Mesenteric fat pad (tissue), 1 donor: ENCODE measurements around the gene TEX48. TPM values are rescaled to one million over a fixed set of nuclear protein-coding genes. Genes with fewer than 3 reads are reported as not detected.
A peak's percentile ranks its signal among the peaks of the same experiment; 100 is the strongest.

Experiments
- DNase-seq: peaks from one replicate; pipeline ENCODE4 v3.0.0-alpha.2; 2020; ENCODE audit warnings: low spot score
- total RNA-seq: library from RNA; stranded (reverse); fragmentation: NEBNext Ultra II Directional; extraction: Animal tissue kit (Norgen Biotek cat#: 25700); gene quantifications from one replicate; pipeline ENCODE4 v1.2.1, GENCODE V29; 2021
- donor health status: DM: yes; HTN: yes; CAD: no.

TEX48 gene
- total RNA-seq, 1 donor from 2014 or later: not detected

DNA sequence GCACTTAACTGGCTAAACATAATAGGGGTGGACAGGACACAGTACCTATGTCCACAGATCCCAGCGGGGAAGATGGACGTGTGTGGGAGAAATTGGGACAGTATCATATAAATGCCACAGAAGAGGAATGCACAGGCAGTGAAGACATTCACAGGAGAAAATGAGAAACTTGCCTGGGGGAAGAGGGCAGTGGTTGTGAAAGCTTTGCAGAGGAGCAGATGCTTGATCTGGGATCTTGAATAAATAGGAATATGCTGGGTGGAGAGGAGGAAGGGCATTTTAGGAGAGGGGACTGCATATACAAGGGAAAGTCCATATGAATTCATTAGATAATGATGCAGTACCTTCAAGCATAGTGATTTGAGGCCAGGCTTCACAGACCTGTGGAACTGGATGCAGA is 57.3 kb downstream of the TEX48 start:
- no peak for DNase-seq

DNA sequence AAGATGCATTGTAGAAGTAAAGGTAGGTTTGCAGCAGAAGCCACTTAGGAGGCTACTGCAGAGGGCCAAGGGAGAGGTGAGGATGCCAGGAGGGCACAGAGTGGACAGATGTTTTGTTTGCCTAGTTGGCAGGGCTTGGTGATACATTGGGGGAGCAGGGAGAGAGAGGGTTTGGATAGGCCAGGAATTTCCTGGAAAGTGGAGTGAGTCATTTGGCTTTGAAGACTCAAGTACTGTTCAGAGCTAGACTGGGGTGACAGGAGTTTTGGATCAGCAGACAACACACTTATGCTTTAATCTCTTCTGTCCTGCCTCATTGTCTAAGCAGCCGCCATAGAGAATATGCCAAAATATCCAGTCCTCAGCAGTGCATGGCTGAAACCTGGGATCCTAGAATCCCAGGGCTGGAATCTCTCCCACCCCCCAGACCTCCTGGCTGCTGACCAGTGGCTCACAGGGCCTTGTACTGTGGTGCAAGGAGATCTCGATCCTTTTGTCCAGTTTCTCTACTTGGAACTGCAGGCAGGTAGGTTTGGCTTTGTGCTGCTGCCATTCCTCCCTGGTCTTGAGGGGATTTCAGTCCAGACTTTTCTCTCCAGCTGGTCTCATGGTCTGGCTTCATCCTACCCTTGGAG is 59.9 kb downstream of the TEX48 start:
- peak; percentile 33 for DNase-seq

DNA sequence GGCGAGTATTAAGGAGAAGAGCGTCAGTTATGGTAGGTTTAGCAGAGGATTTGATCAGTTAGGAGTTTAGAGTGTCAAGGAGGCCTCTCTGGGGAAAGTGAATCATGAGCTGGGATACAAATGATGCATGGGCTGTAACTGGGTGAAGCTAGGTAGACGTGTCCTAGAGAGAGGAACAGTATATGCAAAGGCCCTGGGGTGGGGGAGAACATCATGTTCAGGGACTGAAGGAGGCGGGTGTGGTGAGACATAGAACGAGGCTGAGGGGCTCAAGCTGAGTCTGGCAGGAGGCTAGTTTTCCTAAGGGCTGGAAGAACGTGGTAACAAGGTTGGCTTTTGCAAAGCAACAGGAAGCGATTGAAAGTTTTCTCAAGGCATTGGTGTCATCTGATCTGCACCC is 60.4 kb downstream of the TEX48 start:
- DNase-seq: no peak

DNA sequence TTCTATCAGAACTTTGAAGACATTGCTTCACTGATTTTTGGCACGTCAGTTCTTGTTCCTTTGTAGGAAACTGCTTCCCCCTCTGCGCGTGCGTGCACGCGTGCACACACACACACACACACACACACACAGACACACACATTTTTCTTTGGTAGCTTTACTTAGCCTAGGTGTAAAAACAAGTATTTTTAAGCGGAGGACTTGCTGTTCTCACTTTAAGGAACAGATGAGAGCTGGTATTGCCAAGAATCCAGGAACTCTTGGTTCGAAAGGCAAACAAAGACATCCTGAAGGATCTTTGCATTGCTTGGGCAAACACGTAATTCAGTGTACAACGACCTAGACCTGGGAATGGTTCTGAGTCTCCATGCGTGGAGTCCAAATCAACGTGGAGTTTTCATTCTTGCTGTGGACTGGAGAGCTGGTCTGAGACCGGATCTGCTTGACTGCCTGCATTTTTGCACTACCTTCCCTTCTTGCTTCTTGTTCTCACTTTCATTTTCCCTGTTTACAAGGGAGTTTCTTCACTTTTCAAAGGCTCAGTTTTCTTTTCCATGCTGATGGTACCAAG is 62.7 kb downstream of the TEX48 start:
- no peak for DNase-seq

DNA sequence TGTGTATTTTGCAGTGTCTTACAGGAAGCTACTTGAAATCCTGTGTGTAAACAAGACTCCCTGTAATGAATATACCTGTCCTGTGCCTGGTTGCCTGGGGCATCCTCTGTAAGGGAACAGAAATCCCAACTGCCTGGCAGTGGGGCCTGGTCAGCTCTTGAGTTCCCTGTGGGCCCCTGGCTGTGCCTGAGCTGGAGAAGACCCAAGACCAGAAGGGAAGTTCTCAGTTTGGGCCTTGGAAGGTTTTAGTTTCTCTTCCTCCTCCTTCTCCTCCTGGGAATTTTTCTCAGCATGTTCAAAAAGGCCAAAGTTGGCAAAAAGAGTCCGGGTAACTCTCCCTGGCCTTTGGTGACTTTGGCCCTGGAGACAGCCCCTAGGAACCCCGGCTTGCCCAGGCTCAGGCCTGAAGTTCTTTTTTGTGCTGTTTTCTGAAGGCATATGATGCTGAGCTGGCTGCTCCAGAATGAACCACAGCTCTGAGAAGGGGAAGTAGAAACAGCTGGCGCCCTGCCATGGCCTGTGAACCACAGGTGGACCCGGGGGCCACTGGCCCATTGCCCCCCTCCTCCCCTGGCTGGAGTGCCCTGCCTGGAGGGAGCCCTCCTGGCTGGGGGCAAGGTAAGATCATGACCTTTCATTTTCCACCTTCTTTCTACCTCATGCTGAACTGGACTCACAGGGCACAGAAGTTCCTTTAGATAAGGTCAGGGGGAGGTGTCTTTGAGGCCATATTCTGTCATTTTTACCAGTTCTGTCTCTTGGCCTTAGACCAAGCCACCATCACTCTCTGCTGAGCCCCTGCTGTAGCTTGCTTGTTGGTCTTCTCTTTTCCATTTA is 65.1 kb downstream of the TEX48 start:
- DNase-seq: peak; percentile 47

Other genes starting within 250 kb of the TEX48 start
- 5.5 TPM for gene WHRN, start 176.7 kb downstream of the TEX48 start, total RNA-seq
- gene ATP6V1G1, start 94.4 kb downstream of the TEX48 start, total RNA-seq: 70.4 TPM
- gene TMEM268, start 70.9 kb downstream of the TEX48 start, total RNA-seq: 32.7 TPM
- not detected for gene TEX53, start 24.4 kb downstream of the TEX48 start, total RNA-seq
- 0.29 TPM for gene TNFSF15, start 123.8 kb upstream of the TEX48 start, total RNA-seq
- 4.6 TPM for gene TNFSF8, start 248.4 kb upstream of the TEX48 start, total RNA-seq